Ecto neural progenitor cell (in vitro differentiated cells): ENCODE measurements around the gene ARHGEF1.

Source experiments
- DNase-seq: peaks from one replicate; pipeline ENCODE4 v3.0.0-alpha.2; 2018; ENCODE audit warnings: low spot score

ARHGEF1 gene

GRCh38 chr19:41883821-41884733, 1.1 kb downstream of the ARHGEF1 start:
- DNase-seq: peak; percentile 94

GRCh38 chr19:41886761-41887710, 4.1 kb downstream of the ARHGEF1 start:
- no peak for DNase-seq

- no peak for DNase-seq
Measured at GRCh38 chr19:41887711-41888382, 4.9 kb downstream of the ARHGEF1 start.

GRCh38 chr19:41888926-41889325, 5.9 kb downstream of the ARHGEF1 start:
- DNase-seq: no peak

GRCh38 chr19:41889896-41890295, 6.9 kb downstream of the ARHGEF1 start:
- DNase-seq: no peak

- no peak for DNase-seq
Measured at GRCh38 chr19:41890936-41891335, 8.0 kb downstream of the ARHGEF1 start.

- DNase-seq: no peak
Measured at GRCh38 chr19:41892173-41892902, 9.4 kb downstream of the ARHGEF1 start.

- DNase-seq: no peak
Measured at GRCh38 chr19:41893899-41894298, 10.9 kb downstream of the ARHGEF1 start.

- no peak for DNase-seq
Measured at GRCh38 chr19:41894350-41894749, 11.4 kb downstream of the ARHGEF1 start.

- no peak for DNase-seq
Measured at GRCh38 chr19:41895745-41896580, 13.0 kb downstream of the ARHGEF1 start.

- DNase-seq: no peak
Measured at GRCh38 chr19:41896581-41896942, 13.6 kb downstream of the ARHGEF1 start.

- no peak for DNase-seq
Measured at GRCh38 chr19:41897181-41897580, 14.2 kb downstream of the ARHGEF1 start.

GRCh38 chr19:41897820-41898219, 14.8 kb downstream of the ARHGEF1 start:
- DNase-seq: no peak

GRCh38 chr19:41898235-41898634, 15.3 kb downstream of the ARHGEF1 start:
- no peak for DNase-seq

GRCh38 chr19:41901707-41902360, 18.9 kb downstream of the ARHGEF1 start:
- no peak for DNase-seq

- DNase-seq: no peak
Measured at GRCh38 chr19:41902594-41902993, 19.6 kb downstream of the ARHGEF1 start.

- DNase-seq: no peak
Measured at GRCh38 chr19:41903193-41903953, 20.4 kb downstream of the ARHGEF1 start.

- no peak for DNase-seq
Measured at GRCh38 chr19:41904118-41904870, 21.3 kb downstream of the ARHGEF1 start.
